GM12878 (cell line): Measurements from ENCODE around the gene ALOX12. TPM values are rescaled to one million over a fixed set of nuclear protein-coding genes. Genes with fewer than 3 reads are reported as not detected.
A peak's percentile ranks its signal among the peaks of the same experiment; 100 is the strongest.

Experiments
- ATAC-seq: fragments of 200-7000 bp; cut with Tn5 transposase; 3 replicates; pipeline ENCODE4 v1.9.1; 2020; ENCODE audit warnings: mild to moderate bottlenecking, moderate library complexity
- BruUV-seq: library from RNA; stranded (reverse); fragments of 400-500 nt; replicated peaks from 2 replicates; lab custom pipeline; 2021; lab: Mats Ljungman, UMichigan
- CTCF ChIA-PET: fragments of 300-600 bp; sonication (Branson Sonifier 250); formaldehyde crosslinking; extraction: SDS; loops from one replicate; lab custom pipeline; 2021; ENCODE audit warnings: inconsistent platforms; lab: Yijun Ruan, JAX
- POLR2A ChIA-PET: fragments of 350-600 bp; formaldehyde crosslinking; extraction: SDS; loops from one replicate; lab custom pipeline; 2021; ENCODE audit warnings: inconsistent platforms; lab: Charles Lee
- RAD21 ChIA-PET: fragments of 300-600 bp; sonication (Branson Sonifier 250); formaldehyde crosslinking; loops from one replicate; lab custom pipeline; 2023; ENCODE audit warnings: antibody characterized with exemption; ENCODE audit not compliant: unreplicated experiment; lab: Charles Lee
- SMC1A ChIA-PET: fragments of 300-600 bp; sonication (Branson Sonifier 250); formaldehyde crosslinking; loops from one replicate; lab custom pipeline; 2023; ENCODE audit not compliant: unreplicated experiment, uncharacterized antibody; lab: Charles Lee
- DNase-seq: peaks from one replicate; pipeline ENCODE4 v3.0.0-alpha.2; 2011; ENCODE audit warnings: low read depth, low spot score
- FAIRE-seq: peaks from 3 replicates; lab custom pipeline; 2011; peaks lifted over from hg19 to GRCh38; lab: Jason Lieb, UNC
- H2AFZ ChIP-seq: 2 replicates; pipeline ENCODE4 v1.6.0; 2011; ENCODE audit warnings: low read depth, low read length, control low read depth; ENCODE audit not compliant: control insufficient read depth
- H3K27ac ChIP-seq: 2 replicates; pipeline ENCODE4 v1.5.1; 2011; ENCODE audit warnings: control low read depth; ENCODE audit not compliant: control insufficient read depth, insufficient read depth
- H3K27me3 ChIP-seq, 2 experiments: replicated peaks in 1 of 2; 2 replicates each; pipeline versions ENCODE4 v1.6.0 to v1.6.1; 2011; ENCODE audit warnings: low read length in 1 of 2; ENCODE audit not compliant: control insufficient read depth in 2 of 2, insufficient read depth in 2 of 2
- H3K36me3 ChIP-seq, 2 experiments: 2 replicates each; pipeline ENCODE4 v1.5.1; 2011; ENCODE audit warnings: low read length in 1 of 2; ENCODE audit not compliant: control insufficient read depth in 2 of 2, insufficient read depth in 2 of 2
- H3K4me1 ChIP-seq: 2 replicates; pipeline ENCODE4 v1.6.1; 2011; ENCODE audit warnings: mild to moderate bottlenecking, low read length, moderate library complexity, mixed read lengths; ENCODE audit not compliant: control insufficient read depth, insufficient read depth
- H3K4me2 ChIP-seq: 2 replicates; pipeline ENCODE4 v1.6.0; 2011; ENCODE audit warnings: control low read depth; ENCODE audit not compliant: control insufficient read depth, insufficient read depth
- H3K4me3 ChIP-seq: fragments of 200-600 bp; sonication (generic); 2 replicates; pipeline ENCODE4 v1.5.1; 2016
- H3K79me2 ChIP-seq: 2 replicates; pipeline ENCODE4 v1.6.0; 2011; ENCODE audit warnings: low read length; ENCODE audit not compliant: control insufficient read depth, insufficient read depth
- H3K9ac ChIP-seq: 2 replicates; pipeline ENCODE4 v1.8.0; 2011; ENCODE audit warnings: low read length, control low read depth, mixed read lengths; ENCODE audit not compliant: control insufficient read depth, insufficient read depth
- H3K9me3 ChIP-seq: replicated peaks from 3 replicates; pipeline ENCODE4 v1.5.1; 2011; ENCODE audit warnings: mild to moderate bottlenecking, low read length; ENCODE audit not compliant: control insufficient read depth, insufficient read depth
- H4K20me1 ChIP-seq: 2 replicates; pipeline ENCODE4 v1.6.0; 2011; ENCODE audit not compliant: control insufficient read depth, insufficient read depth
- EZH2 ChIP-seq: IDR thresholded peaks from 2 replicates; pipeline ENCODE4 v1.6.1; 2012; ENCODE audit warnings: low read depth, mild to moderate bottlenecking, control low read depth, inconsistent platforms, low read length, borderline replicate concordance; ENCODE audit not compliant: control insufficient read depth
- GABPA ChIP-seq: IDR thresholded peaks from 2 replicates; pipeline ENCODE4 v1.6.1; 2014; ENCODE audit warnings: antibody characterized with exemption, low read depth, mild to moderate bottlenecking, inconsistent platforms
- IKZF2 ChIP-seq, 2 experiments: fragments of 450-650 bp; IDR thresholded peaks; 2 replicates each; pipeline ENCODE4 v1.6.1; 2017; ENCODE audit warnings: mild to moderate bottlenecking in 2 of 2, moderate library complexity in 2 of 2
- JUND ChIP-seq: IDR thresholded peaks from 2 replicates; pipeline ENCODE4 v1.6.1; 2012; ENCODE audit warnings: low read depth, mild to moderate bottlenecking, low read length, improper control_type of control experiment, moderate library complexity
- MYB ChIP-seq: fragments of 150-350 bp; IDR thresholded peaks from 2 replicates; pipeline ENCODE4 v1.6.1; 2014; ENCODE audit warnings: mild to moderate bottlenecking, low read depth, low read length, borderline replicate concordance
- NFIC ChIP-seq: IDR thresholded peaks from 2 replicates; pipeline ENCODE4 v1.6.1; 2012; ENCODE audit warnings: low read depth, mild to moderate bottlenecking, inconsistent platforms, low read length, moderate library complexity
- NRF1 ChIP-seq: conservative IDR thresholded peaks from 2 replicates; pipeline ENCODE4 v1.6.1; 2011; ENCODE audit warnings: mild to moderate bottlenecking, low read depth, low read length, improper control_type of control experiment
- POLR2AphosphoS2 ChIP-seq: IDR thresholded peaks from 2 replicates; pipeline ENCODE4 v1.6.1; 2011; ENCODE audit warnings: low read depth, mild to moderate bottlenecking, low read length, improper control_type of control experiment, moderate library complexity
- TCF3 ChIP-seq: IDR thresholded peaks from 2 replicates; pipeline ENCODE4 v1.6.1; 2012; ENCODE audit warnings: low read depth, mild to moderate bottlenecking, low read length, borderline replicate concordance; ENCODE audit not compliant: insufficient read depth
- ZNF217 ChIP-seq: fragments of 450-650 bp; IDR thresholded peaks from 2 replicates; pipeline ENCODE4 v1.6.1; 2017; ENCODE audit warnings: antibody characterized with exemption, mild to moderate bottlenecking
- WGBS: methylation state at CpG from one replicate; pipeline ENCODE4 v1.1.6; 2016; ENCODE audit warnings: low lambda C conversion rate; ENCODE audit not compliant: insufficient replicate concordance, insufficient coverage; ENCODE audit errors: missing lambda C conversion rate; 5-methylcytosine and 5-hydroxymethylcytosine counted together
- in situ Hi-C: fragments of 300-500 bp; cut with MboI; formaldehyde crosslinking; loops from 9 replicates; pipeline ENCODE4 v1.14.3; 2018; ENCODE audit warnings: mixed read lengths
- intact Hi-C: fragments of 100-400 bp; cut with micrococcal nuclease; formaldehyde crosslinking; loops from one replicate; pipeline ENCODE4 v1.14.2; 2022; ENCODE audit not compliant: unreplicated experiment
- polyA plus RNA-seq, 11 experiments: library from polyadenylated mRNA; depleted of rRNA in 4 of 11; unstranded in 6 of 11; stranded (reverse) in 5 of 11; fragments of >200 nt; fragmentation: Nextera tagmentation in 4 of 11; fragmentation: Illumina TruSeq in 1 of 11; extraction: Ambion mirVana in 4 of 11; extraction: Trizol in 1 of 11; gene quantifications; 1 replicate in 1 of 11; 2 replicates in 10 of 11; pipeline versions ENCODE4 v1.2.1 to v1.2.3, GENCODE V29; 2011 to 2016; ENCODE audit warnings: inconsistent platforms in 2 of 11, missing spikeins in 2 of 11, low read depth in 1 of 11
- total RNA-seq, 4 experiments: library from RNA; depleted of rRNA in 3 of 4; stranded (reverse); fragments of >200 nt in 3 of 4; fragmentation: Illumina TruSeq in 1 of 4; extraction: Trizol in 1 of 4; gene quantifications; 2 replicates each; pipeline versions ENCODE4 v1.2.1 to v1.2.3, GENCODE V29; 2013 to 2021

ALOX12 gene
- total and polyA plus RNA-seq, 10 of the 15 experiments (the other 5 are each of a cell fraction or from before 2014, with no cell fraction given): 0.23 to 0.82 (median 0.58) TPM; not detected in 6

GRCh38 chr17:7019839-7020519, 24.1 kb downstream of the ALOX12 start:
- WGBS: 64% methylated on average over 12 of the region's 16 CpGs
- Histone ChIP-seq H3K4me2 (no peak overlapping the region), H3K9me3 (no peaks in the 10 kb centered on the region), H3K27me3 (no peaks in the 10 kb centered on the region), H2AFZ (no peak overlapping the region), H3K4me3 (no peak overlapping the region), H3K4me1 (peaks cover 42% of the 10 kb centered on the region), H4K20me1 (no peaks in the 10 kb centered on the region), H3K9ac (no peak overlapping the region), H3K36me3 (peaks cover 0 to 4% of the 10 kb centered on the region in 2 experiments; a peak in 2 of 4 replicates), H3K27ac (no peak overlapping the region), H3K79me2 (peaks cover 17% of the 10 kb centered on the region)
- ChIA-PET RAD21 (interaction anchor here (0.7 to 4.0 kb wide), 4 partner anchors 19 to 177 kb away, joined by 3 to 39 read pairs (median 24); partner anchors contain the start of gene SLC16A11), POLR2A (interaction anchor here (0.6 to 1.8 kb wide), 4 partner anchors 16 to 109 kb away, joined by 3 to 6 read pairs (median 4); partner anchors contain the start of gene SLC16A13), SMC1A (interaction anchor here (0.8 to 2.8 kb wide), 3 partner anchors 9 to 16 kb away, joined by 3 to 22 read pairs (median 15); partner anchors contain the start of gene RNASEK), CTCF (interaction anchor here (1.2 to 8.8 kb wide), 9 partner anchors 12 to 177 kb away, joined by 3 to 167 read pairs (median 26); partner anchors contain the start of genes RNASEK and SLC16A13)
- ATAC-seq (no peak), DNase-seq (no peak), FAIRE-seq (no peak)
- no peak for TF ChIP-seq IKZF2 (IDR thresholded peaks at IDR 0.05)
- BruUV-seq: no TSS peak
- in situ Hi-C loops (no loop called here), intact Hi-C loops (loop anchor here (10.0 kb wide), 1 partner anchor 265 kb away; the partner anchor contains the start of gene XAF1)

GRCh38 chr17:7020894-7021664, 25.2 kb downstream of the ALOX12 start:
- Histone ChIP-seq H3K9ac (no peak overlapping the region), H3K79me2 (peaks cover 8% of the 10 kb centered on the region), H3K27me3 (no peaks in the 10 kb centered on the region), H3K4me1 (peaks cover 36% of the 10 kb centered on the region), H3K27ac (no peak overlapping the region), H3K4me3 (no peak overlapping the region), H4K20me1 (no peaks in the 10 kb centered on the region), H2AFZ (peak overlapping the region; percentile 92), H3K9me3 (no peaks in the 10 kb centered on the region), H3K4me2 (peak overlapping the region; percentile 58), H3K36me3 (peaks cover 0 to 4% of the 10 kb centered on the region in 2 experiments; a peak in 2 of 4 replicates)
- in situ Hi-C loops: no loop called here
- CTCF ChIA-PET: interaction anchor here (0.5 to 8.8 kb wide), 29 partner anchors 10 to 548 kb away, joined by 3 to 167 read pairs (median 4); partner anchors contain the start of genes RNASEK, SLC16A11 and SLC16A13
- ATAC-seq (no peak), DNase-seq (no peak), FAIRE-seq (peak; percentile 54)
- SMC1A ChIA-PET: interaction anchor here (0.8 to 2.8 kb wide), 16 partner anchors 10 to 177 kb away, joined by 3 to 22 read pairs (median 6); partner anchors contain the start of genes RNASEK and SLC16A13
- POLR2A ChIA-PET: interaction anchor here (0.9 to 5.4 kb wide), 6 partner anchors 8 to 177 kb away, joined by 3 to 39 read pairs (median 4); partner anchors contain the start of genes RNASEK and SLC16A13
- WGBS: 71% methylated on average over 11 of the region's 11 CpGs
- intact Hi-C loops: no loop called here
- RAD21 ChIA-PET: interaction anchor here (0.8 to 4.0 kb wide), 10 partner anchors 9 to 178 kb away, joined by 4 to 39 read pairs (median 10); partner anchors contain the start of genes RNASEK and SLC16A11
- BruUV-seq: no TSS peak
- TF ChIP-seq ZNF217 (no peak), MYB (no peak), EZH2 (no peak), TCF3 (no peak), NFIC (no peak), GABPA (no peak), JUND (no peak), POLR2AphosphoS2 (no peak), NRF1 (no peak)
